ENCODE measurements around the gene CREB3L2.

CREB3L2 gene

DNA sequence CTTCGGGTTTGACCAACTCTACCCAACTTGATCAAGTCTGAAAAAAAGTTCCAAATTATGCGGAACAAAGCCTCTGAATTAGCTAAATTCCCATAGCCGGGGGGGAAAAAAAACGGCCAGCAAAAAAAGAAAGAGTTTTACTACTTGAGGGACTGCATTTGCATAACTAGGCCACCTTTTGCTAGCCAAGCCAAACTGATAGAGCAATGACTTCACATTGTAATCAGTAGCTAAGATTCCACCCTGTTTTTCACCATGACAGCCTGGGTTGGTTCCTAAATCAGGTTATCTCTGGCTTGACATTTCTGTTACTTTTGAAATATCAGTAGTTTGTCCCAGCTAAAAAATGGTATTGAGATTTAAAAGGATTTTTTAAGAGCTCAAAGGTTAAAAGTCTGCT is 31.4 kb upstream of the CREB3L2 start:
- H3K36me3 ChIP-seq, result no peaks in the 10 kb centered on the region
- no peak for DNase-seq
- no peak overlapping the region for H3K4me3 ChIP-seq (ENCODE audit: low read depth, low read length)
- H3K27ac ChIP-seq, result no peak overlapping the region
- H3K27me3 ChIP-seq (ENCODE audit: insufficient read depth, low read depth, severe bottlenecking), result no peaks in the 10 kb centered on the region
- H3K9me3 ChIP-seq (ENCODE audit: severe bottlenecking), result peaks cover 17% of the 10 kb centered on the region
- TF ChIP-seq CTCF (IDR thresholded peaks at IDR 0.05; ENCODE audit: low read depth, low read length), result no peak

DNA sequence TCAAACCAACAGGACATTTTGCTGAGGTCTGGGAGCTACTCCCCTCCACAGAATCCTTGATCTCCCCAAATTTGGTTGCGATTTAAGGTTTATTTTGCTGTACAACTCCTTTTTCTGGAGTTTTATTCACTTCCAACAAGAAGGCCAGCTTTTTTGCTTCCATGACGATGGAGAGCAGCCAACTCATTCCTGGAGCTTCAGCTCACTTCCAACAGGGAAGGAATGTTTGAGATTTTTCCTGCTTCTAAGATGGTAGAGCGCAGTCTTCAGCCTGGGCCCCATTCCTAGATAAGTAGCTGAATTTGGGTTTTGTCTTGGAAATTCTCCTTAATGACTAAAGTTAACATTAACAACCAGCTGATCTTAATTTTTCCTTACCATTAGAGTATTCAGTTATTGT is 30.9 kb upstream of the CREB3L2 start:
- Histone ChIP-seq H3K27me3 (ENCODE audit: insufficient read depth, low read depth, severe bottlenecking) (no peaks in the 10 kb centered on the region), H3K4me3 (ENCODE audit: low read depth, low read length) (no peak overlapping the region), H3K27ac (no peak overlapping the region), H3K9me3 (ENCODE audit: severe bottlenecking) (peaks cover 17% of the 10 kb centered on the region), H3K36me3 (no peaks in the 10 kb centered on the region)
- TF ChIP-seq CTCF (IDR thresholded peaks at IDR 0.05; ENCODE audit: low read depth, low read length), result no peak
- no peak for DNase-seq

DNA sequence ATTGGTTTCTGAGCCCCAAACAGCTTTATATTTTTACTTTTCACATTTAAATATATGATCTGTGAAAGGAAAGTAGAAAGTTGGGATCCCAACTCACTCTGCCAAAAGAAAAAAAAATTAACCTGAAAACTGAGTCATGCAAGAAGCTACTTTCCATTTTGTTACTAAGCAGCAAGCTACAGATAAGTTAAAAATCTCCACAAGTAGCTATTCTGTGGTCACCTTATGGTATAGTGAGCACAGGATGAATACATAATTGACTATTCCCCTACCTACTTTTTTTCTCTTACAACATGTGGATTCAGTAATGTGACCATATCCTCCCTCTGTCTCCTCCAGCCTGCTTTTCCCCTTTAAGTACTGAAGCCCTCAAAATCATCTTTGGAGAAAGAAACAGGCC is 30.3 kb upstream of the CREB3L2 start:
- H3K9me3 ChIP-seq (ENCODE audit: severe bottlenecking), result peaks cover 17% of the 10 kb centered on the region
- TF ChIP-seq CTCF (IDR thresholded peaks at IDR 0.05; ENCODE audit: low read depth, low read length), result no peak

GRCh38 chr7:138030679-138031351 is 28.9 kb upstream of the CREB3L2 start:
- Histone ChIP-seq H3K27me3 (ENCODE audit: insufficient read depth, low read depth, severe bottlenecking) (no peaks in the 10 kb centered on the region), H3K27ac (no peak overlapping the region), H3K36me3 (no peaks in the 10 kb centered on the region), H3K4me3 (ENCODE audit: low read depth, low read length) (no peak overlapping the region), H3K9me3 (ENCODE audit: severe bottlenecking) (peaks cover 7% of the 10 kb centered on the region)
- TF ChIP-seq CTCF (IDR thresholded peaks at IDR 0.05; ENCODE audit: low read depth, low read length), result no peak
- DNase-seq, result no peak

More for the DNA sequence above, 30.3 kb upstream of the CREB3L2 start:
- DNase-seq, result no peak
- no peak overlapping the region for H3K4me3 ChIP-seq (ENCODE audit: low read depth, low read length)
- H3K27ac ChIP-seq, result no peak overlapping the region
- H3K36me3 ChIP-seq, result no peaks in the 10 kb centered on the region
- H3K27me3 ChIP-seq (ENCODE audit: insufficient read depth, low read depth, severe bottlenecking), result no peaks in the 10 kb centered on the region

DNA sequence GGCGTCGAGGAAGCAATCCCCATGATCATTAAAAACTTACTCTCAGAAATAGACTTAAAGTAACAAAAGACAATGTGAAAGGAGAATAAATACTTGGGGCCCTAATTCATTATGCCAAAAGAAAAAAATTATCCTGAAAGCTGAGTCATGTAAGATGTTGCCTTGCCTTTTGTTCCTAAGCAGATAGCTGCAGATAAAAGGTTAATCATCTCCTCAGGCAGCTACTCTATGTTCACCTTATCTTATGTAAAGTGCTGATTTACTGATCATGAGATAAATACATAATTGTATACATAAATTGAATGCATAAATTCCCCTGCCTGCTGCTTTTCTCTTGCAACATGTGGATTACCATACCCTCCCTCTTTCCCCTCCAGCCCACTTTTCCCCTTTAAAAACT is 28.1 kb upstream of the CREB3L2 start:
- Histone ChIP-seq H3K4me3 (ENCODE audit: low read depth, low read length) (no peak overlapping the region), H3K27ac (no peak overlapping the region), H3K9me3 (ENCODE audit: severe bottlenecking) (peaks cover under 1% of the 10 kb centered on the region), H3K36me3 (no peaks in the 10 kb centered on the region), H3K27me3 (ENCODE audit: insufficient read depth, low read depth, severe bottlenecking) (no peaks in the 10 kb centered on the region)
- TF ChIP-seq CTCF (IDR thresholded peaks at IDR 0.05; ENCODE audit: low read depth, low read length), result no peak
- DNase-seq, result no peak

DNA sequence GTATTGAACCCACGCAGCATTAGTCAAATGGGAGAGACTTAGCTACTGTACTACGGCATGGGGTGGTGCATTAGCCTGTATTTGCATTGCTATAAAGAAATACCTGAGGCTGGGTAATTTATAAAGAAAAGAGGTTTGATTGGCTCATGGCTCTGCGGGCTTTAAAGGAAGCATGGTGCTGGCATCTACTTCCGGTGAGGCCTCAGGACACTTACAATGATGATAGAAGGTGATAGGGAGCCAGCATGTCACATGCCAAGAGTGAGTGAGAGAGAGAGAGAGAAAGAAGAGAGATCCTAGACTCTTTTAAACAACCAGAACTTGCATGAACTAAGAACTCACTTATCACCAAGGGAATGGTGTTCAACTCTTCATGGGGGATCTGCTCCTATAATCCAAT is 27.2 kb upstream of the CREB3L2 start:
- no peak overlapping the region for H3K27ac ChIP-seq
- no peak for TF ChIP-seq CTCF (IDR thresholded peaks at IDR 0.05; ENCODE audit: low read depth, low read length)
- DNase-seq, result no peak
- no peaks in the 10 kb centered on the region for H3K27me3 ChIP-seq (ENCODE audit: insufficient read depth, low read depth, severe bottlenecking)
- no peaks in the 10 kb centered on the region for H3K36me3 ChIP-seq
- H3K9me3 ChIP-seq (ENCODE audit: severe bottlenecking), result no peaks in the 10 kb centered on the region
- no peak overlapping the region for H3K4me3 ChIP-seq (ENCODE audit: low read depth, low read length)
